Endothelial cell of umbilical vein (primary cell): ENCODE results near the gene ESYT2. TPM values are rescaled to one million over a fixed set of nuclear protein-coding genes. Genes with fewer than 3 reads are reported as not detected.

Experiments
- BruUV-seq: library from RNA; stranded (reverse); fragments of 400-500 nt; replicated peaks from 2 replicates; lab custom pipeline; 2021; lab: Mats Ljungman, UMichigan
- CTCF ChIA-PET: fragments of 300-600, 350-600 bp; sonication (Branson Sonifier 250); formaldehyde crosslinking; loops from one replicate; lab custom pipeline; 2021; ENCODE audit warnings: antibody characterized with exemption, inconsistent platforms; lab: Charles Lee
- POLR2A ChIA-PET: fragments of 300-600, 350-600 bp; sonication (Branson Sonifier 250); formaldehyde crosslinking; loops from one replicate; lab custom pipeline; 2021; ENCODE audit warnings: antibody characterized with exemption, inconsistent platforms; lab: Charles Lee
- DNase-seq: peaks from one replicate; pipeline ENCODE4 v3.0.0-alpha.2; 2011; ENCODE audit warnings: low read depth, low spot score
- FAIRE-seq: peaks from 2 replicates; lab custom pipeline; 2011; peaks lifted over from hg19 to GRCh38; lab: Jason Lieb, UNC
- H2AFZ ChIP-seq: 2 replicates; pipeline ENCODE4 v1.6.0; 2012; ENCODE audit warnings: low read depth, low read length, control low read depth, inconsistent platforms
- H3K27ac ChIP-seq: 2 replicates; pipeline ENCODE4 v1.5.1; 2011; ENCODE audit warnings: low read depth, mild to moderate bottlenecking, control low read depth, low read length, moderate library complexity; ENCODE audit not compliant: insufficient read depth
- H3K27me3 ChIP-seq, 2 experiments: 2 replicates each; pipeline versions ENCODE4 v1.6.0 to v1.6.1; 2011; ENCODE audit warnings: low read length in 2 of 2, mixed read lengths in 1 of 2; ENCODE audit not compliant: control insufficient read depth in 2 of 2, insufficient read depth in 2 of 2
- H3K36me3 ChIP-seq, 2 experiments: 2 replicates in 1 of 2; 3 replicates in 1 of 2; pipeline ENCODE4 v1.5.1; 2011; ENCODE audit warnings: low read length in 2 of 2, mild to moderate bottlenecking in 1 of 2, moderate library complexity in 1 of 2; ENCODE audit not compliant: control insufficient read depth in 2 of 2, insufficient read depth in 2 of 2; ENCODE audit errors: extremely low read depth in 1 of 2
- H3K4me1 ChIP-seq: 3 replicates; pipeline ENCODE4 v1.5.1; 2011; ENCODE audit warnings: mild to moderate bottlenecking, low read length; ENCODE audit not compliant: control insufficient read depth, insufficient read depth; ENCODE audit errors: extremely low read depth
- H3K4me2 ChIP-seq: 2 replicates; pipeline ENCODE4 v1.6.1; 2011; ENCODE audit warnings: low read length, control low read depth, mixed read lengths; ENCODE audit not compliant: insufficient read depth
- H3K4me3 ChIP-seq, 3 experiments: fragments of 200-600 bp in 1 of 3; sonication (generic), shearing (Covaris generic) in 1 of 3; replicated peaks in 1 of 3; 2 replicates each; pipeline ENCODE4 v1.5.1; 2011 to 2016; ENCODE audit warnings: control low read depth in 3 of 3, low read length in 3 of 3, mild to moderate bottlenecking in 2 of 3, inconsistent platforms in 1 of 3, low read depth in 1 of 3, moderate library complexity in 1 of 3; ENCODE audit not compliant: insufficient read depth in 1 of 3
- H3K79me2 ChIP-seq: 2 replicates; pipeline ENCODE4 v1.6.0; 2012; ENCODE audit warnings: low read length, inconsistent platforms; ENCODE audit not compliant: control insufficient read depth, insufficient read depth
- H3K9ac ChIP-seq: replicated peaks from 2 replicates; pipeline ENCODE3; 2011; ENCODE audit warnings: low read length, control low read depth; ENCODE audit not compliant: insufficient read depth; ENCODE audit errors: extremely low read depth
- H3K9me1 ChIP-seq: replicated peaks from 3 replicates; pipeline ENCODE4 v1.6.0; 2011; ENCODE audit warnings: mild to moderate bottlenecking, low read length; ENCODE audit not compliant: control insufficient read depth, insufficient read depth; ENCODE audit errors: extremely low read depth
- H3K9me3 ChIP-seq: replicated peaks from 2 replicates; pipeline ENCODE4 v1.5.1; 2012; ENCODE audit warnings: low read length, inconsistent platforms; ENCODE audit not compliant: control insufficient read depth, insufficient read depth
- H4K20me1 ChIP-seq: replicated peaks from 2 replicates; pipeline ENCODE3; 2011; ENCODE audit warnings: mild to moderate bottlenecking, low read length; ENCODE audit not compliant: control insufficient read depth, insufficient read depth; ENCODE audit errors: extremely low read depth
- EZH2 ChIP-seq: IDR thresholded peaks from 2 replicates; pipeline ENCODE4 v1.6.1; 2012; ENCODE audit warnings: borderline replicate concordance, low read depth, mild to moderate bottlenecking, moderate library complexity, low read length, inconsistent platforms; ENCODE audit not compliant: severe bottlenecking
- FOS ChIP-seq: IDR thresholded peaks from 2 replicates; pipeline ENCODE4 v1.6.1; 2011; ENCODE audit warnings: mild to moderate bottlenecking, low read length, moderate library complexity, borderline replicate concordance; ENCODE audit not compliant: insufficient read depth
- GATA2 ChIP-seq: IDR thresholded peaks from 2 replicates; pipeline ENCODE4 v1.7.0; 2011; ENCODE audit warnings: low read depth, mild to moderate bottlenecking, moderate library complexity, mixed read lengths, low read length; ENCODE audit not compliant: insufficient read length, insufficient read depth
- JUN ChIP-seq: IDR thresholded peaks from 2 replicates; pipeline ENCODE4 v1.6.1; 2011; ENCODE audit warnings: borderline replicate concordance, low read depth; ENCODE audit not compliant: insufficient read length, insufficient read depth
- MYC ChIP-seq: IDR thresholded peaks from one replicate; pipeline ENCODE4 v1.6.1; 2011; ENCODE audit warnings: mild to moderate bottlenecking, low read depth, low read length
- POLR2A ChIP-seq: IDR thresholded peaks from 2 replicates; pipeline ENCODE4 v1.6.1; 2012; ENCODE audit warnings: low read depth, mild to moderate bottlenecking, control low read depth, low read length
- dilution Hi-C: fragments of 300-500 bp; cut with MboI; formaldehyde crosslinking; loops from one replicate; pipeline ENCODE4 v1.15.0; 2019; ENCODE audit warnings: low sequenced_read_pairs; ENCODE audit not compliant: extremely low pct_ligation_motif_present
- intact Hi-C: fragments of 100-400 bp; cut with micrococcal nuclease; formaldehyde crosslinking; loops from one replicate; pipeline ENCODE4 v1.10.0; 2022
- polyA plus RNA-seq, 4 experiments: library from polyadenylated mRNA; depleted of rRNA in 3 of 4; stranded (reverse) in 3 of 4; unstranded in 1 of 4; fragments of >200 nt; gene quantifications; 2 replicates each; pipeline versions ENCODE4 v1.2.1 to v1.2.3, GENCODE V29; 2011 to 2012; ENCODE audit warnings: missing spikeins in 1 of 4
- total RNA-seq: library from RNA; stranded (reverse); gene quantifications from 2 replicates; pipeline ENCODE4 v1.2.3, GENCODE V29; 2021
- TF ChIP-seq, protein P1 (sequence below): IDR thresholded peaks from 2 replicates; pipeline ENCODE4 v1.6.1; 2011; ENCODE audit not compliant: insufficient read depth, insufficient read length
- TF ChIP-seq, protein P2 (sequence below), 2 donors: IDR thresholded peaks; 1 replicate in 1 of 2; 2 replicates in 1 of 2; pipeline ENCODE4 v1.5.1; 2011; ENCODE audit warnings: low read length in 2 of 2, mild to moderate bottlenecking in 2 of 2, moderate library complexity in 2 of 2, control low read depth in 1 of 2, inconsistent platforms in 1 of 2, low read depth in 1 of 2; ENCODE audit not compliant: insufficient read depth in 1 of 2; ENCODE audit errors: extremely low read depth in 1 of 2

The ESYT2 gene
- total and polyA plus RNA-seq, 2 donors (not counting 3 experiments of a cell fraction or from before 2014, with no cell fraction given), result 18.8 to 46.6 TPM

GRCh38 chr7:158796667-158797066, 32.6 kb downstream of the ESYT2 start:
- no peak overlapping the region for H3K4me3 ChIP-seq
- peaks cover 0 to 14% of the 10 kb centered on the region in 2 experiments for H3K36me3 ChIP-seq
- POLR2A ChIA-PET, result no interaction called here
- no peaks in the 10 kb centered on the region for H3K9me1 ChIP-seq
- H4K20me1 ChIP-seq, result no peaks in the 10 kb centered on the region
- intact Hi-C loops (no loop called here), dilution Hi-C loops (no loop called here)
- no peak for DNase-seq
- no peak overlapping the region for H3K4me2 ChIP-seq
- peaks cover 13% of the 10 kb centered on the region for H3K79me2 ChIP-seq
- no peaks in the 10 kb centered on the region for H3K9me3 ChIP-seq
- no peak overlapping the region for H2AFZ ChIP-seq
- H3K27me3 ChIP-seq, result no peaks in the 10 kb centered on the region
- no peaks in the 10 kb centered on the region for H3K4me1 ChIP-seq
- TF ChIP-seq JUN (no peak), FOS (no peak), EZH2 (no peak), MYC (no peak), POLR2A (no peak), GATA2 (no peak)
- TF ChIP-seq, protein P1, sequence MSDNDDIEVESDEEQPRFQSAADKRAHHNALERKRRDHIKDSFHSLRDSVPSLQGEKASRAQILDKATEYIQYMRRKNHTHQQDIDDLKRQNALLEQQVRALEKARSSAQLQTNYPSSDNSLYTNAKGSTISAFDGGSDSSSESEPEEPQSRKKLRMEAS, result no peak
- TF ChIP-seq, protein P2, sequence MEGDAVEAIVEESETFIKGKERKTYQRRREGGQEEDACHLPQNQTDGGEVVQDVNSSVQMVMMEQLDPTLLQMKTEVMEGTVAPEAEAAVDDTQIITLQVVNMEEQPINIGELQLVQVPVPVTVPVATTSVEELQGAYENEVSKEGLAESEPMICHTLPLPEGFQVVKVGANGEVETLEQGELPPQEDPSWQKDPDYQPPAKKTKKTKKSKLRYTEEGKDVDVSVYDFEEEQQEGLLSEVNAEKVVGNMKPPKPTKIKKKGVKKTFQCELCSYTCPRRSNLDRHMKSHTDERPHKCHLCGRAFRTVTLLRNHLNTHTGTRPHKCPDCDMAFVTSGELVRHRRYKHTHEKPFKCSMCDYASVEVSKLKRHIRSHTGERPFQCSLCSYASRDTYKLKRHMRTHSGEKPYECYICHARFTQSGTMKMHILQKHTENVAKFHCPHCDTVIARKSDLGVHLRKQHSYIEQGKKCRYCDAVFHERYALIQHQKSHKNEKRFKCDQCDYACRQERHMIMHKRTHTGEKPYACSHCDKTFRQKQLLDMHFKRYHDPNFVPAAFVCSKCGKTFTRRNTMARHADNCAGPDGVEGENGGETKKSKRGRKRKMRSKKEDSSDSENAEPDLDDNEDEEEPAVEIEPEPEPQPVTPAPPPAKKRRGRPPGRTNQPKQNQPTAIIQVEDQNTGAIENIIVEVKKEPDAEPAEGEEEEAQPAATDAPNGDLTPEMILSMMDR (IDR thresholded peaks at IDR 0.05; ENCODE audit: extremely low read depth in 1 of 2, insufficient read depth in 1 of 2, low read depth in 1 of 2, low read length in 2 of 2), result no peak
- BruUV-seq, result no TSS peak
- no peak overlapping the region for H3K27ac ChIP-seq
- H3K9ac ChIP-seq, result no peak overlapping the region
- no peak for FAIRE-seq
- CTCF ChIA-PET, result no interaction called here
